WERI-Rb-1 (cell line): Measurements from ENCODE around the gene CABP2.

ENCODE experiments used
- DNase-seq: peaks from one replicate; pipeline ENCODE4 v3.0.0-alpha.2; 2020
- H3K27ac ChIP-seq: fragments of 250-450 bp; sonication (Bioruptor Pico); 2 replicates; pipeline ENCODE4 v1.5.1; 2020; ENCODE audit warnings: mild to moderate bottlenecking, moderate library complexity
- H3K27me3 ChIP-seq: fragments of 250-450 bp; sonication (Bioruptor Pico); 2 replicates; pipeline ENCODE4 v1.5.1; 2021; ENCODE audit warnings: mild to moderate bottlenecking, low read depth, moderate library complexity; ENCODE audit not compliant: insufficient read depth, severe bottlenecking
- H3K36me3 ChIP-seq: fragments of 250-450 bp; sonication (Bioruptor Pico); 2 replicates; pipeline ENCODE4 v1.5.1; 2020; ENCODE audit warnings: mild to moderate bottlenecking, moderate library complexity
- H3K4me3 ChIP-seq: 2 replicates; pipeline ENCODE4 v1.5.1; 2011; ENCODE audit warnings: low read depth, mild to moderate bottlenecking, control low read depth, low read length
- H3K9me3 ChIP-seq: fragments of 250-450 bp; sonication (Bioruptor Pico); 2 replicates; pipeline ENCODE4 v1.5.1; 2021; ENCODE audit warnings: mild to moderate bottlenecking, moderate library complexity; ENCODE audit not compliant: severe bottlenecking
- TF ChIP-seq, protein P1 (sequence below): IDR thresholded peaks from 2 replicates; pipeline ENCODE4 v1.5.1; 2011; ENCODE audit warnings: low read depth, mild to moderate bottlenecking, control low read depth, inconsistent platforms, low read length

CABP2 gene

GRCh38 chr11:67472882-67473281 is 50.4 kb downstream of the CABP2 start:
- H3K27ac ChIP-seq = no peak overlapping the region
- TF ChIP-seq, protein P1, sequence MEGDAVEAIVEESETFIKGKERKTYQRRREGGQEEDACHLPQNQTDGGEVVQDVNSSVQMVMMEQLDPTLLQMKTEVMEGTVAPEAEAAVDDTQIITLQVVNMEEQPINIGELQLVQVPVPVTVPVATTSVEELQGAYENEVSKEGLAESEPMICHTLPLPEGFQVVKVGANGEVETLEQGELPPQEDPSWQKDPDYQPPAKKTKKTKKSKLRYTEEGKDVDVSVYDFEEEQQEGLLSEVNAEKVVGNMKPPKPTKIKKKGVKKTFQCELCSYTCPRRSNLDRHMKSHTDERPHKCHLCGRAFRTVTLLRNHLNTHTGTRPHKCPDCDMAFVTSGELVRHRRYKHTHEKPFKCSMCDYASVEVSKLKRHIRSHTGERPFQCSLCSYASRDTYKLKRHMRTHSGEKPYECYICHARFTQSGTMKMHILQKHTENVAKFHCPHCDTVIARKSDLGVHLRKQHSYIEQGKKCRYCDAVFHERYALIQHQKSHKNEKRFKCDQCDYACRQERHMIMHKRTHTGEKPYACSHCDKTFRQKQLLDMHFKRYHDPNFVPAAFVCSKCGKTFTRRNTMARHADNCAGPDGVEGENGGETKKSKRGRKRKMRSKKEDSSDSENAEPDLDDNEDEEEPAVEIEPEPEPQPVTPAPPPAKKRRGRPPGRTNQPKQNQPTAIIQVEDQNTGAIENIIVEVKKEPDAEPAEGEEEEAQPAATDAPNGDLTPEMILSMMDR = no peak
- H3K9me3 ChIP-seq = peaks cover 7% of the 10 kb centered on the region

DNA sequence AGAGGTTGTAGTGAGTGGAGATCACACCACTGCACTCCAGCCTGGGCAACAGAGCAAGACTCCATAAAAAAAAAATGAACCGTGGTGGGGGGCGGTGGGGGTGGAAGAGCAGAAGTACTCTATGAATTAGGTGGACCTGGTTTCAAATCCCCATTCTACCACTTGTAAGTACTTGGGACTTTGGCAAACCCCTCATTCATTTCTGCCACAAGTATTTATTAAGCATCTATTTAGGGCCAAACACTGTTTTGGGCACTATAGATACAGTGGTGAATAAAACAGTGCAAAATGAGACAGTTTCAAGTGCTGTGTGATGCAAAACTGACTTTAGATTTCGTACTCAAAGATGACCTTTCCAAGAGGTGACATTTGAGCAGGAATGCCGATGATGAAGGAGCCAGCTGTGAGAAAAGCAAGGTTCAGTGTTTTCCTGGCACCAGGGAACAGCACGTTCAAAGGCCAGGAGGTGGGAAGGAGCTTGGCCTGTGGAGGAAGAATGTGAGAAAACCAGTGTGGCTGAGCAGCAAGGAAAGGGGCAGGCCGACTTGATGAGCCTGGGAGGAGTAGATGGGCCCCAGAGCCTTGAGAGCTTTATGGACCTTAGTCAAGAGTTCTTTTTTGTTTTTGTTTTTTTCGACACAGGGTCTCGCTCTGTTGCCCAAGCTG is 52.8 kb downstream of the CABP2 start:
- DNase-seq = no peak
- no peak overlapping the region for H3K27ac ChIP-seq
- no peaks in the 10 kb centered on the region for H3K27me3 ChIP-seq
- H3K36me3 ChIP-seq = no peaks in the 10 kb centered on the region
- no peak overlapping the region for H3K4me3 ChIP-seq
- TF ChIP-seq, protein P1 = no peak
- H3K9me3 ChIP-seq = no peaks in the 10 kb centered on the region

More at GRCh38 chr11:67472882-67473281, 50.4 kb downstream of the CABP2 start:
- DNase-seq = no peak
- H3K36me3 ChIP-seq = no peaks in the 10 kb centered on the region
- no peak overlapping the region for H3K4me3 ChIP-seq
- no peaks in the 10 kb centered on the region for H3K27me3 ChIP-seq

DNA sequence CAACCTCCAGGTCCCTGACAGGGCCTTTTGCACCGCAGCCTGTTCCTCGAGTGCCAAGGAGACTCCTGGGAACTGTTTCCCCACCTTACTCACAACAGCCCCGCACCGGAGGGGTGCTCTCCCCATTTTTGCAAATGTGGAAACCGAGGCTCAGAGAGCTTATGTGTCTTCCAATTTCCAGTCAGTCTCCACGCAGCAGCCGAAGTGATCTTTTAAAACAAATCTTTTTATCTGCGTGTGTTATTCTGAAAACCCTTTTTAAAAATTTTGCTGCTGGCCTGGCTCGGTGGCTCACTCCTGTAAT is 53.8 kb downstream of the CABP2 start:
- no peak for DNase-seq
- H3K27ac ChIP-seq = peak overlapping the region; percentile 67
- no peaks in the 10 kb centered on the region for H3K27me3 ChIP-seq
- TF ChIP-seq, protein P1 = no peak
- no peaks in the 10 kb centered on the region for H3K9me3 ChIP-seq
- H3K4me3 ChIP-seq = peak overlapping the region; percentile 49
- H3K36me3 ChIP-seq = no peaks in the 10 kb centered on the region
